ENCODE results near the gene PXMP4. TPM values are rescaled to one million over a fixed set of nuclear protein-coding genes. Genes with fewer than 3 reads are reported as not detected.

PXMP4 gene
- total and polyA plus RNA-seq, 9 of the 15 experiments (the other 6 are each of a cell fraction or from before 2014, with no cell fraction given) = 4.8 to 29.1 (median 6.8) TPM

DNA sequence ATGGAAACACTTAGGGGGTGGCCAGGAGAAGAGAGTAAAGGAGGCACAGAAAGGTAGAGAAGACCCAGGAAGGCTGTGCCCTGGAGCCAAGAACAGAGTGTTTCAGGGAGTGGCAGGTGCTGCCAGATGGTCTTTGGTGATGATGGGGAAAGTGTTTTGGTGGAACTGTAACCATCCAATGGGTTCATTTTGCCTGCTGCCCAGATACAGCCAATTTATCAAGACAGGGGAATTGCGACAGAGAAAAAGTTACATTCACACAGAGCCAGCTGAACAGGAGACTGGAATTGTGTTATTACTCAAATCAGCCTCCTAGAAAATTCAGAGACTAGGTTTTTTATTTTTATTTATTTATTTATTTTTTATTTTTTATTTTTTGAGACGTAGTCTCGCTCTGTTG, 16.9 kb upstream of the PXMP4 start (continued):
- no peak for TF ChIP-seq ZNF57 (CRISPR knock-in tag; IDR thresholded peaks at IDR 0.05)
- TF ChIP-seq, protein P1, sequence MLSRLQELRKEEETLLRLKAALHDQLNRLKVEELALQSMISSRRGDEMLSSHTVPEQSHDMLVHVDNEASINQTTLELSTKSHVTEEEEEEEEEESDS (CRISPR knock-in tag; IDR thresholded peaks at IDR 0.05) = no peak

DNA sequence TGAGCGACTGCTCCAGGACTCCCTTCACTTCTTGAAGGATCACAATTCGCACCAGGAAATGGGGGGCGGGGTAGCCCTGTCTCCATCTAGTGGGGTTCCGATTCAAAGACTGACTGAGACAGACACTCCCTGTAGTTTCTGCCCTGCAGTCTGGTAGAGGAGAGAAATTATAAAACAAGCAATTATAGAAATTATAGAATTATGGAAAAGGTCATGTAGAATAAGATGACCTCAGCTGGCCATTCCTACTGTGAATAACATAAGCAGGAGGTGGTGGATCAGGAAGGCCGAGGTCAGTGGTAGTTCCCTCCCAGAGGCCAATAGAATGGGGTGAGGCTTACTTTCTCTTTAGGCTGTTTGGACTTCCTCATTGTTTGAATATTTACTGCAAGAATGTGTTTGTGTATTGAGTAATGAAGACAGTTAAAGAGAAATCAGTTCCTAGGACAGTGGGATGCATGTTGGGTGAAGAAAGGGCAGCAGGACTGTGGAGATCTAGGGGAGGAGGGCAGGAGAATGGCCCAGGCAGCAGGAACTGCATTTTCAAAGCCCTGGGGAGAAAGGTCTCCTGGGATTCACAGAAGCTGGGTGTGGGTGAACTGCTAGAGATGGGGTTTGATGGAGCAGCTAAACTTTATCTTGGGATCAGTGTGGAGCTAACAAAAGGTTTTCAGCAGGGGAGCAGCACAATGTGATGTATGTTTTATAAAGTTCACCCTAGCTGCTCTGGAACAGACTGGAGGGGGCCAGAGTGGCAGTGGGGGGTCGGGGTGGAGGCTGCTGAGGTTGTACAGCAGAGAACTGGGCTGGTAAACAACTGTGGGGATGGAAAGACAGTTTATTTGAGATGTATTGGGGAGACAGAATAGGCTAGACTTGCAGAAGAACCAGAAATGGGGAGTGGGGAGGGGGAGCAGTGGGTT, 13.8 kb upstream of the PXMP4 start:
- ChIA-PET CTCF (ENCODE audit: low intra/inter-chr PET ratio) (no interaction called here), POLR2A (interaction anchor here (2.1 kb wide), 2 partner anchors 14 to 49 kb away, joined by 6 to 10 read pairs; partner anchors contain the start of gene PXMP4)
- no peaks in the 10 kb centered on the region for H3K36me3 ChIP-seq (ENCODE audit: control insufficient read depth, insufficient read depth, low read length)
- H3K4me3 ChIP-seq = no peak overlapping the region
- 54% methylated on average over 6 of the region's 6 CpGs for WGBS (ENCODE audit: insufficient coverage, low coverage, missing lambda C conversion rate)
- no peaks in the 10 kb centered on the region for H3K27me3 ChIP-seq (ENCODE audit: control insufficient read depth in 2 of 2, insufficient read depth in 2 of 2, low read length in 2 of 2)
- peaks cover 6% of the 10 kb centered on the region for H3K9me3 ChIP-seq (replicated peaks; ENCODE audit: control insufficient read depth, insufficient read depth, low read depth, low read length)
- intact Hi-C loops (cut with micrococcal nuclease) (loop anchor here (2.0 to 5.0 kb wide), 3 partner anchors 47 to 78 kb away; partner anchors contain the start of genes ACTL10, CHMP4B and E2F1), in situ Hi-C loops (cut with MboI) (loop anchor here (5.0 kb wide), 1 partner anchor 272 kb away; no protein-coding TSS in a partner anchor)
- H3K79me2 ChIP-seq (ENCODE audit: control insufficient read depth, insufficient read depth, low read length) = no peaks in the 10 kb centered on the region
- H3K4me1 ChIP-seq (replicated peaks in 1 of 2; ENCODE audit: control insufficient read depth in 2 of 2, insufficient read depth in 2 of 2, low read length in 2 of 2) = peaks cover 20 to 33% of the 10 kb centered on the region in 2 experiments
- BruUV-seq (replicated peaks) = no TSS peak
- H3K27ac ChIP-seq (ENCODE audit: extremely low read depth, low read depth, low read length) = peak overlapping the region; percentile 41; the same call in 2 of the 3 replicates
- peak overlapping the region; percentile 54 for H2AFZ ChIP-seq (ENCODE audit: low read depth, low read length)
- H4K20me1 ChIP-seq (replicated peaks; ENCODE audit: control insufficient read depth, insufficient read depth, low read length) = no peaks in the 10 kb centered on the region
- H3K9me1 ChIP-seq (ENCODE audit: control insufficient read depth, insufficient read depth, low read length) = no peaks in the 10 kb centered on the region
- peak overlapping the region; percentile 23; the same call in 1 of the 2 replicates for H3K4me2 ChIP-seq (ENCODE audit: insufficient read depth, low read length)
- H3K9ac ChIP-seq (ENCODE audit: insufficient read depth in 1 of 2, low read depth in 2 of 2, low read length in 2 of 2) = peak overlapping the region in 1 of 2 experiments; percentile 65; a peak in 1 of 4 replicates
- no peak for FAIRE-seq
- DNase-seq (ENCODE audit: extremely low read depth in 1 of 4, low spot score in 3 of 4) = no peak
- no peak for ATAC-seq
- TF ChIP-seq, protein P2, sequence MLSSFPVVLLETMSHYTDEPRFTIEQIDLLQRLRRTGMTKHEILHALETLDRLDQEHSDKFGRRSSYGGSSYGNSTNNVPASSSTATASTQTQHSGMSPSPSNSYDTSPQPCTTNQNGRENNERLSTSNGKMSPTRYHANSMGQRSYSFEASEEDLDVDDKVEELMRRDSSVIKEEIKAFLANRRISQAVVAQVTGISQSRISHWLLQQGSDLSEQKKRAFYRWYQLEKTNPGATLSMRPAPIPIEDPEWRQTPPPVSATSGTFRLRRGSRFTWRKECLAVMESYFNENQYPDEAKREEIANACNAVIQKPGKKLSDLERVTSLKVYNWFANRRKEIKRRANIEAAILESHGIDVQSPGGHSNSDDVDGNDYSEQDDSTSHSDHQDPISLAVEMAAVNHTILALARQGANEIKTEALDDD (IDR thresholded peaks at IDR 0.05) = 0 out of 2 replicates have a peak, but pooled peaks have one; percentile 16
- peak; percentile 30; the same call in 1 of the 2 replicates for TF ChIP-seq CTBP1 (IDR thresholded peaks at IDR 0.05; ENCODE audit: borderline replicate concordance)
- TF ChIP-seq, protein P3, sequence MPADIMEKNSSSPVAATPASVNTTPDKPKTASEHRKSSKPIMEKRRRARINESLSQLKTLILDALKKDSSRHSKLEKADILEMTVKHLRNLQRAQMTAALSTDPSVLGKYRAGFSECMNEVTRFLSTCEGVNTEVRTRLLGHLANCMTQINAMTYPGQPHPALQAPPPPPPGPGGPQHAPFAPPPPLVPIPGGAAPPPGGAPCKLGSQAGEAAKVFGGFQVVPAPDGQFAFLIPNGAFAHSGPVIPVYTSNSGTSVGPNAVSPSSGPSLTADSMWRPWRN (IDR thresholded peaks at IDR 0.05; ENCODE audit: low read depth) = no peak
- peak in 1 of 2 experiments; percentile 83; a peak in 2 of 4 replicates for TF ChIP-seq TEAD1 (CRISPR knock-in tag; IDR thresholded peaks at IDR 0.05)
- TF ChIP-seq SMARCB1 (IDR thresholded peaks at IDR 0.05; ENCODE audit: insufficient read length, low read depth) = no peak
